Neural crest cell (in vitro differentiated cells): ENCODE results near the gene TMEM38A. TPM values are rescaled to one million over a fixed set of nuclear protein-coding genes. Genes with fewer than 3 reads are reported as not detected.
"Not testable (repeated sequence)": the region's sequence is repeated elsewhere in the genome, so short reads cannot be mapped to it uniquely, and the experiment has no call there.

Experiments used
- DNase-seq: peaks from one replicate; pipeline ENCODE4 v3.0.0; 2021; ENCODE audit warnings: low read depth, mixed read lengths, low spot score
- H3K27ac Mint-ChIP-seq: one replicate; pipeline ENCODE4 v1.8.0; 2021; ENCODE audit warnings: mild to moderate bottlenecking, mixed read lengths; ENCODE audit not compliant: unreplicated experiment
- H3K27me3 Mint-ChIP-seq: 2 replicates; pipeline ENCODE4 v1.8.0; 2021; ENCODE audit warnings: low read depth, mild to moderate bottlenecking, mixed read lengths
- H3K36me3 Mint-ChIP-seq: 2 replicates; pipeline ENCODE4 v1.8.0; 2021; ENCODE audit warnings: low read depth, mild to moderate bottlenecking, mixed read lengths
- H3K4me1 Mint-ChIP-seq: 2 replicates; pipeline ENCODE4 v1.8.0; 2021; ENCODE audit warnings: mixed read lengths
- H3K4me3 Mint-ChIP-seq: one replicate; pipeline ENCODE4 v1.8.0; 2021; ENCODE audit warnings: mild to moderate bottlenecking, mixed read lengths
- H3K9me3 Mint-ChIP-seq: 2 replicates; pipeline ENCODE4 v1.8.0; 2021; ENCODE audit warnings: mixed read lengths
- total RNA-seq: library from RNA; stranded (reverse); gene quantifications from 2 replicates; pipeline ENCODE4 v1.2.1, GENCODE V29; 2021
- TF ChIP-seq, protein P1 (sequence below): fragments of 200-600 bp; sonication (generic); conservative IDR thresholded peaks from 2 replicates; pipeline ENCODE4 v1.5.0; 2021; ENCODE audit warnings: antibody characterized with exemption, mild to moderate bottlenecking

The TMEM38A gene
- total RNA-seq, 1 donor from 2014 or later = 3.4 TPM

DNA sequence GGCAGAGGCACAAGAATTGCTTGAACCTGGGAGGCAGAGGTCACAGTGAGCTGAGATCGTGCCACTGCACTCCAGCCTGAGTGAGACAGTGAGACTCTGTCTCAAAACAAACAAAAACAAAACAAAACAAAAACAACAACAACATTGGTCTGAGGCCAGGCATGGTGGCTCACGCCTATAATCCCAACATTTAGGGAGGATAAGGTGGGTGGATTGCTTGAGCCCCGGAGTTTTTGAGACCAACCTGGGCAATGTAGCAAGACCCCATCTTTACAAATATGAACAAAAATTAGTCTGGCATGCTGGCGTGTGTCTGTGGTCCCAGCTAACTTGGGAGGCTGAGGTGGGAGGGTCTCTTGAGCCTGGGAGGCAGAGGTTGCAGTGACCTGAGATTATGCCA is 42.7 kb downstream of the TMEM38A start:
- TF ChIP-seq, protein P1, sequence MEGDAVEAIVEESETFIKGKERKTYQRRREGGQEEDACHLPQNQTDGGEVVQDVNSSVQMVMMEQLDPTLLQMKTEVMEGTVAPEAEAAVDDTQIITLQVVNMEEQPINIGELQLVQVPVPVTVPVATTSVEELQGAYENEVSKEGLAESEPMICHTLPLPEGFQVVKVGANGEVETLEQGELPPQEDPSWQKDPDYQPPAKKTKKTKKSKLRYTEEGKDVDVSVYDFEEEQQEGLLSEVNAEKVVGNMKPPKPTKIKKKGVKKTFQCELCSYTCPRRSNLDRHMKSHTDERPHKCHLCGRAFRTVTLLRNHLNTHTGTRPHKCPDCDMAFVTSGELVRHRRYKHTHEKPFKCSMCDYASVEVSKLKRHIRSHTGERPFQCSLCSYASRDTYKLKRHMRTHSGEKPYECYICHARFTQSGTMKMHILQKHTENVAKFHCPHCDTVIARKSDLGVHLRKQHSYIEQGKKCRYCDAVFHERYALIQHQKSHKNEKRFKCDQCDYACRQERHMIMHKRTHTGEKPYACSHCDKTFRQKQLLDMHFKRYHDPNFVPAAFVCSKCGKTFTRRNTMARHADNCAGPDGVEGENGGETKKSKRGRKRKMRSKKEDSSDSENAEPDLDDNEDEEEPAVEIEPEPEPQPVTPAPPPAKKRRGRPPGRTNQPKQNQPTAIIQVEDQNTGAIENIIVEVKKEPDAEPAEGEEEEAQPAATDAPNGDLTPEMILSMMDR = no peak
- Mint-ChIP-seq H3K4me3 (no peak overlapping the region), H3K9me3 (no peaks in the 10 kb centered on the region), H3K4me1 (no peaks in the 10 kb centered on the region), H3K36me3 (no peaks in the 10 kb centered on the region), H3K27ac (no peak overlapping the region), H3K27me3 (peaks cover 9% of the 10 kb centered on the region)
- no peak for DNase-seq

DNA sequence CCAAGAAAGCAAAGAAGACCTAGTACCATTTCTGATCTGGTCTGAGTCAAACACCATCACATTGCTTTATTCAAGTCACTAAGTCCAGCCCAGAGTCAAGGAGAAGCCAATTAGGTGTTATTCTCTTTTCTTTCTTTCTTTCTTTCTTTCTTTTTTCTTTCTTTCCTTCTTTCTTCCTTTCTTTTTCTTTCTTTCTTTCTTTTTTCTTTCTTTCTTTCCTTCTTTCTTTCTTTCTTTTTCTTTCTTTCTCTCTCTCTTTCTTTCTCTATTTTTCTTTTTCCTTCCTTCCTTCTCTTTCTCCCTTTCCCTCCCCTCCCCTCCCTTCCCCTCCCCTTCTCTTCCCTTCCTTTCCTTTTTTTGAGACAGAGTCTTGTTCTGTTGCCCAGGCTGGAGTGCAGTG is 49.9 kb downstream of the TMEM38A start:
- H3K27ac Mint-ChIP-seq, H3K9me3 Mint-ChIP-seq: not testable (repeated sequence)
- H3K27me3 Mint-ChIP-seq = peaks cover 18% of the 10 kb centered on the region

DNA sequence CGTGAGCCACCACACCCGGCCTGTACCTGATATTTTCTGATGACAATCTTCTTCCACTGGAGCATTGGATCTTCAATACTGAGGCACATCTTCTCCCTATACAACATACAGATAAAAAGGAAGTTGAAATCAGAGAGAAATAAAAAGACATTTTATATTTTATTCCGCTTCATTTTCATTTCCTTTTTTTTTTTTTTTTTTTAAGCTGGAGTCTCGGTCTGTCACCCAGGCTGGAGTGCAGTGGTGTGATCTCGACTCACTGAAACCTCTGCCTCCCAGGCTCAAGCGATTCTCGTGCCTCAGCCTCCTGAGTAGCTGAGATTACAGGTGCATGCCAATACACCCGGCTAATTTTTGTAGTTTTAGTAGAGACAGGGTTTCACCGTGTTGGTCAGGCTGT is 51.4 kb downstream of the TMEM38A start:
- H3K4me1 Mint-ChIP-seq, H3K27ac Mint-ChIP-seq: not testable (repeated sequence)

More for the DNA sequence above, 49.9 kb downstream of the TMEM38A start:
- not testable (repeated sequence) for H3K36me3 Mint-ChIP-seq, H3K4me1 Mint-ChIP-seq, H3K4me3 Mint-ChIP-seq, DNase-seq

DNA sequence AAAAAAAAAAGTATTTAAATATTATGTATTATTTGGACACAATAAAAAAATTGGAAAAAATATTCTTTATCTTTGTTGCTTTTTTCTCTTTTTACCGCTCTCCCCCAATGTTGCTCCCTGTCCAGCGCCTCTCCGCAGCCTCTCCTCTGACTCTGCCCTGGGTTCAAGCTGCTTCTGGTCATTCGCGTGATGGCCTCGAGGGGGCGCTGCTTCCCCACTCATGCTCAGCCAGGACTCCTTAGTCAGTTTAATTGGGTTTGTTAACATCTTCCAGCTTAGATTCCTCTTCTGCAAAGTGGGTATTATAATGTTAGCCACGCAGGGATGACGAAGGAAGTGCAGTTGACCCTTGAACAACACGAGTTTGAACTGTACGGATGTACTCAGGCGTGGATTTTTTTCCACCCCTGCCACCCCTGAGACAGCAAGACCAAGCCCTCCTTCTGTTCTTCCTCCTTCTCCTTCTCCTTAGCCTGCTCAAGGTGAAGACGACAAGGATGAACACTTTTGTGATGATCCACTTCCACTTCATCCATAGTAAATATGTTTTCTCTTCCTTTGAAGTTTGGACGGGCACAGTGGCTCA is 53.9 kb downstream of the TMEM38A start:
- DNase-seq = peak; percentile 66
- H3K4me1 Mint-ChIP-seq = peaks cover 3% of the 10 kb centered on the region
- TF ChIP-seq, protein P1 = peak; percentile 88
- no peaks in the 10 kb centered on the region for H3K9me3 Mint-ChIP-seq
- H3K4me3 Mint-ChIP-seq = no peak overlapping the region
- H3K36me3 Mint-ChIP-seq = no peaks in the 10 kb centered on the region
- no peak overlapping the region for H3K27ac Mint-ChIP-seq
- peaks cover 10% of the 10 kb centered on the region for H3K27me3 Mint-ChIP-seq

More for the DNA sequence above, 51.4 kb downstream of the TMEM38A start:
- H3K36me3 Mint-ChIP-seq, DNase-seq, H3K9me3 Mint-ChIP-seq, H3K4me3 Mint-ChIP-seq: not testable (repeated sequence)
- peaks cover 16% of the 10 kb centered on the region for H3K27me3 Mint-ChIP-seq

DNA sequence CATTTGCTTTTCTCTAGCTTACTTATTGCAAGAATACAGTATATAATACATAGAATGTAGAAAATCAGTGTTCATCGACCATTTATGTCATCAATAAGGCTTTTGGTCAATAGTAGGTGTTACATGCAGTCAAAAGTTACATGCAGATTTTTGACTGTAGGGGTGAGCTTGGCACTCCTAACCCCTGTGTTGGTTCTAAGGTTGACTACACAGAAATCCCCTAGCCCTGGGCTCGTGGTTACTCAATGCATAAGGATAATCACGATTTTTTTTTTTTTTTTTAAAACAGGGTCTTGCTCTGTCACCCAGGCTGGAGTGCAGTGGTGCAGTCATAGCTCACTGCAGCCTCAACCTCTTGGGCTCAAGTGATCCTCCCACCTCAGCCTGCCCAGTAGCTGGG is 54.7 kb downstream of the TMEM38A start:
- no peak for DNase-seq
- Mint-ChIP-seq H3K9me3 (no peaks in the 10 kb centered on the region), H3K4me1 (peaks cover 3% of the 10 kb centered on the region), H3K4me3 (no peak overlapping the region), H3K27me3 (peaks cover 9% of the 10 kb centered on the region), H3K27ac (no peak overlapping the region), H3K36me3 (no peaks in the 10 kb centered on the region)
- TF ChIP-seq, protein P1 = no peak

DNA sequence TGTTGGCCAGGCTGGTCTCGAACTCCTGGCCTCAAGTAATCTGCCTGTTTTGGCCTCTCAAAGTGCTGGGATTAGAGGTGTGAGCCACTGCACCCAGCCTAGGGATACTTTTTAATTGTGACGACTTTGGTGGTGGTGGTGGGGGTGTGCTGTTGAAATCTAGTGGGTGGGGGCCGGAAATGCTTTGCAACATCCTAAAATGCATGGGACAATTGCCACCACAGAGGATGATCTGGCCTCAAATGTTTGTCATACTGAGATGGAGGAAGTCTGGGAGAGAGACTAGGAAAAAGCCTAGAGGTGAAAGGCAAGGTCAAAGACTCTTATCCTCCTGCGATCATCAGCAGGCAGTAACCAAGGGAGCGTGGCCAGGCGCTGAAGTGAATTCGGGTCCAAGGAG is 60.1 kb downstream of the TMEM38A start:
- Mint-ChIP-seq H3K27me3 (no peaks in the 10 kb centered on the region), H3K27ac (no peak overlapping the region), H3K4me1 (no peaks in the 10 kb centered on the region), H3K4me3 (no peak overlapping the region), H3K9me3 (peaks cover 3% of the 10 kb centered on the region), H3K36me3 (no peaks in the 10 kb centered on the region)
- DNase-seq = no peak
- TF ChIP-seq, protein P1 = no peak
